IPS-11a (cell line): Measurements from ENCODE around the gene PAQR5.

ENCODE experiments used
- H3K4me3 ChIP-seq: one replicate; pipeline ENCODE4 v1.5.1; 2013; ENCODE audit warnings: low read depth, low read length, control low read depth

The PAQR5 gene

GRCh38 chr15:69456208-69457166, 157.8 kb downstream of the PAQR5 start:
- H3K4me3 ChIP-seq: no peak overlapping the region
